Karpas-422 (cell line): ENCODE measurements around the gene DNAJB6. TPM values are rescaled to one million over a fixed set of nuclear protein-coding genes. Genes with fewer than 3 reads are reported as not detected.

Source experiments
- DNase-seq: peaks from one replicate; pipeline ENCODE4 v3.0.0-alpha.2; 2015
- H2AFZ ChIP-seq: fragments of 200-600 bp; sonication (generic); 2 replicates; pipeline ENCODE4 v1.6.1; 2014; ENCODE audit warnings: antibody characterized with exemption, low read length, mixed read lengths
- H3K27ac ChIP-seq: fragments of 200-600 bp; sonication (generic); 2 replicates; pipeline ENCODE4 v1.5.1; 2014; ENCODE audit warnings: mild to moderate bottlenecking, low read length, moderate library complexity
- H3K27me3 ChIP-seq: fragments of 200-600 bp; sonication (generic); 2 replicates; pipeline ENCODE4 v1.6.1; 2014; ENCODE audit warnings: low read length, mixed read lengths
- H3K36me3 ChIP-seq: fragments of 200-600 bp; sonication (generic); 2 replicates; pipeline ENCODE4 v1.6.1; 2014; ENCODE audit warnings: low read length, mixed read lengths; ENCODE audit not compliant: insufficient read depth
- H3K4me1 ChIP-seq: fragments of 200-600 bp; sonication (generic); 2 replicates; pipeline ENCODE4 v1.6.1; 2014; ENCODE audit warnings: mild to moderate bottlenecking, low read length, mixed read lengths
- H3K4me2 ChIP-seq: fragments of 200-600 bp; sonication (generic); 2 replicates; pipeline ENCODE4 v1.6.1; 2014; ENCODE audit warnings: low read length, low read depth, mild to moderate bottlenecking; ENCODE audit not compliant: poor library complexity, severe bottlenecking
- H3K4me3 ChIP-seq: fragments of 200-600 bp; sonication (generic); 2 replicates; pipeline ENCODE4 v1.5.1; 2014; ENCODE audit warnings: mild to moderate bottlenecking, antibody characterized with exemption, low read length, mixed read lengths
- H3K79me2 ChIP-seq: fragments of 200-600 bp; sonication (generic); 2 replicates; pipeline ENCODE4 v1.6.1; 2014; ENCODE audit warnings: mild to moderate bottlenecking, low read length, mixed read lengths
- H3K9ac ChIP-seq: fragments of 200-600 bp; sonication (generic); 2 replicates; pipeline ENCODE4 v1.6.0; 2014; ENCODE audit warnings: low read length
- H3K9me2 ChIP-seq: fragments of 200-600 bp; sonication (generic), shearing (Covaris generic); replicated peaks from 2 replicates; pipeline ENCODE4 v1.6.0; 2014; ENCODE audit warnings: mild to moderate bottlenecking, low read length, moderate library complexity; ENCODE audit not compliant: insufficient read depth
- H3K9me3 ChIP-seq: fragments of 300-700, 200-600 bp; sonication (generic); 2 replicates; pipeline ENCODE4 v1.6.1; 2014; ENCODE audit warnings: low read length, mixed read lengths
- H4K20me1 ChIP-seq: fragments of 200-600 bp; sonication (generic); 2 replicates; pipeline ENCODE4 v1.6.1; 2014; ENCODE audit warnings: mild to moderate bottlenecking, antibody characterized with exemption, low read length, low read depth; ENCODE audit not compliant: insufficient read depth
- total RNA-seq: library from RNA; depleted of rRNA; stranded (reverse); fragments of >200 nt; shearing (Covaris generic); gene quantifications from 2 replicates; pipeline ENCODE4 v1.2.3, GENCODE V29; 2014; ENCODE audit warnings: low replicate concordance

DNAJB6 gene
- total RNA-seq, 1 experiment from 2014 or later, result 54.5 TPM

DNA sequence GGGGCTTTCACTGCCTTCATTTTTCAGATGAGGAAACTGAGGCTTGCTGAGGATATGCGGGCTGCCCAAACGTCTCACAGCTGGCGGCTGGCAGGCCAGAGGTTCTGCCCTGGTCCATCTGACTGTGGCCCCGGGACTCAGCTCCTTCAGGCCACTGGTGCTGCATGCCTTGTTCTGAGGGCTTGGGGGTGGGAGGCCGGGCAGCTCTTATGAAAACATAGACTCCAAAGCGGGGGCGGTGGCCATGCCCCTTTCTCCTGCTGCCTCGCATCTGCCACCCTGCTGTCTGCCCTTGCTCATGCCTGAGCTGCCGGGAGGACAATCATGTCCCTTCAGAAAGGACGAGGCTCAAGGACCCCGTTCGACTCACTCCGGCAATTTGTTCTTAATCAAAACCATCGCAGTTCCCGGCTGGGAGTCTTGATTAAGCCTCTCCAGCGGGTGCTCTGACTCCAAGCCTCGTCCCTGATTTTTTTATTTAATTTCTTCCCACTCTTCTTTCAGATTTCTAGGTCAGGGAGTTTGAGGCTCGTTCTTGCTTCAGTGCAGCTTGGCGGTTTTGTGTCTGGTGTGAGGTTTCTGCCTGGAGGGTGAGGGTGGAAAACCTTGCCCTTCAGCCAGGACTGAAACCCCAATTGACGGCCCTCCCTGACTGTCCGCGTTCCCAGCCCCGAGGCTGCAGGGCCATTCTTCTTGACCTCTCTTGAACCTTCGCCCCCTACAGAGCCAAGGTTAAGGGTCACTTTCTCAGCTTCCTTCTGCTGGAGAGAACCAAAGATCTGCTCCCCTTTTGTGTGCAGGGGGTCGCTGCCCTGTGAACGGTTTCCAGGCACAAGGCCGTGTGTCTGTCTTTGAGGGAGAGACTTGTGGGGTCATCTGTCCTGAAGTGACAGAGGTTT, 120.8 kb downstream of the DNAJB6 start:
- Histone ChIP-seq H3K36me3 (no peaks in the 10 kb centered on the region), H3K9me2 (no peaks in the 10 kb centered on the region), H3K9me3 (no peaks in the 10 kb centered on the region), H3K4me1 (no peaks in the 10 kb centered on the region), H3K27me3 (no peaks in the 10 kb centered on the region), H3K79me2 (no peaks in the 10 kb centered on the region), H2AFZ (no peak overlapping the region), H3K4me3 (no peak overlapping the region), H3K27ac (no peak overlapping the region), H3K9ac (no peak overlapping the region), H4K20me1 (no peaks in the 10 kb centered on the region), H3K4me2 (no peak overlapping the region)
- DNase-seq, result no peak

GRCh38 chr7:157458254-157458633, 121.4 kb downstream of the DNAJB6 start:
- H3K27ac ChIP-seq, result no peak overlapping the region
- H3K36me3 ChIP-seq, result no peaks in the 10 kb centered on the region
- no peak overlapping the region for H2AFZ ChIP-seq
- H3K4me1 ChIP-seq, result no peaks in the 10 kb centered on the region
- H3K9me2 ChIP-seq, result no peaks in the 10 kb centered on the region
- no peak overlapping the region for H3K9ac ChIP-seq
- H3K9me3 ChIP-seq, result no peaks in the 10 kb centered on the region
- no peak for DNase-seq
- no peak overlapping the region for H3K4me2 ChIP-seq
- H3K79me2 ChIP-seq, result no peaks in the 10 kb centered on the region
- H3K27me3 ChIP-seq, result no peaks in the 10 kb centered on the region
- no peak overlapping the region for H3K4me3 ChIP-seq
- no peaks in the 10 kb centered on the region for H4K20me1 ChIP-seq

DNA sequence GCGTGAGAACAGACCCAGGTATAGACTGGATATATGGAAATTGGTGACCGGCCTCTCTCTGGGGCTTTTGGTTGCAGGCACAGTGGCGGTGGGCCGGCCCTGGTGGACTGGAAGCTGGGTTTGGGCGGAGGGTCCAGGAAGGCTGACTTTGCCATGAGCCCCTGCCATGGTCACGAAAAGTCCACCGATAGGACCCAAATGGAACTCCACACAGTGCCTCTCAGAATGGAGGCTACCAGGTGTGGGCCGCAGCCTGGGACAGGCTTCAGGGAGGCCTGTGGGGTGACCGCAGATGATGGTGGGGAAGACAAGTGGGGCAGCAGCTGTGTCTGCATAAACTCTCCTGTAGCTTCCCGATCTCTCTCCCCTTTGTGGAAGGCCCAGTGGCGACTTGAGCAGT, 123.2 kb downstream of the DNAJB6 start:
- no peak for DNase-seq
- Histone ChIP-seq H3K27me3 (no peaks in the 10 kb centered on the region), H3K9me3 (no peaks in the 10 kb centered on the region), H3K27ac (no peak overlapping the region), H3K4me2 (no peak overlapping the region), H3K9me2 (no peaks in the 10 kb centered on the region), H3K36me3 (no peaks in the 10 kb centered on the region), H3K9ac (no peak overlapping the region), H3K79me2 (no peaks in the 10 kb centered on the region), H3K4me3 (no peak overlapping the region), H4K20me1 (no peaks in the 10 kb centered on the region), H3K4me1 (no peaks in the 10 kb centered on the region), H2AFZ (no peak overlapping the region)

DNA sequence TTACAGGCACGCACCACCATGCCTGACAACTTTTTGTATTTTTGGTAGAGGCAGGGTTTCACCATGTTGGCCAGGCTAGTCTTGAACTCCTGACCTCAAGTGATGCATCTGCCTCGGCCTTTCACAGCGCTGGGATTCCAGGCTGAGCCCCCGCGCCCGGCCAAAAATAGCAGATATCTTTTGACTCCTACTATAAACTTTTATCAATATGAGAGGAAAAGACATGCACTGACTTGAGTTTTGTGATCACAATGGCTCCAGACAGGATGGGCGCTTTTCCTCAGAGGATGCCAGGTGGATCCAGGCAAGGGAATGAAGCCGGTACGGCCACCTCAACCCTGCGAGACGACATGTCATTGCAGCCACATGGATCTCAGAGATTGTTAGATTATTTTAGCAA, 123.9 kb downstream of the DNAJB6 start:
- H4K20me1 ChIP-seq, result no peaks in the 10 kb centered on the region
- no peak for DNase-seq
- H3K27ac ChIP-seq, result no peak overlapping the region
- H3K36me3 ChIP-seq, result no peaks in the 10 kb centered on the region
- H3K9me3 ChIP-seq, result no peaks in the 10 kb centered on the region
- H3K4me1 ChIP-seq, result no peaks in the 10 kb centered on the region
- H3K4me3 ChIP-seq, result no peak overlapping the region
- no peaks in the 10 kb centered on the region for H3K79me2 ChIP-seq
- no peak overlapping the region for H3K9ac ChIP-seq
- H2AFZ ChIP-seq, result no peak overlapping the region
- no peaks in the 10 kb centered on the region for H3K27me3 ChIP-seq
- no peak overlapping the region for H3K4me2 ChIP-seq
- no peaks in the 10 kb centered on the region for H3K9me2 ChIP-seq

DNA sequence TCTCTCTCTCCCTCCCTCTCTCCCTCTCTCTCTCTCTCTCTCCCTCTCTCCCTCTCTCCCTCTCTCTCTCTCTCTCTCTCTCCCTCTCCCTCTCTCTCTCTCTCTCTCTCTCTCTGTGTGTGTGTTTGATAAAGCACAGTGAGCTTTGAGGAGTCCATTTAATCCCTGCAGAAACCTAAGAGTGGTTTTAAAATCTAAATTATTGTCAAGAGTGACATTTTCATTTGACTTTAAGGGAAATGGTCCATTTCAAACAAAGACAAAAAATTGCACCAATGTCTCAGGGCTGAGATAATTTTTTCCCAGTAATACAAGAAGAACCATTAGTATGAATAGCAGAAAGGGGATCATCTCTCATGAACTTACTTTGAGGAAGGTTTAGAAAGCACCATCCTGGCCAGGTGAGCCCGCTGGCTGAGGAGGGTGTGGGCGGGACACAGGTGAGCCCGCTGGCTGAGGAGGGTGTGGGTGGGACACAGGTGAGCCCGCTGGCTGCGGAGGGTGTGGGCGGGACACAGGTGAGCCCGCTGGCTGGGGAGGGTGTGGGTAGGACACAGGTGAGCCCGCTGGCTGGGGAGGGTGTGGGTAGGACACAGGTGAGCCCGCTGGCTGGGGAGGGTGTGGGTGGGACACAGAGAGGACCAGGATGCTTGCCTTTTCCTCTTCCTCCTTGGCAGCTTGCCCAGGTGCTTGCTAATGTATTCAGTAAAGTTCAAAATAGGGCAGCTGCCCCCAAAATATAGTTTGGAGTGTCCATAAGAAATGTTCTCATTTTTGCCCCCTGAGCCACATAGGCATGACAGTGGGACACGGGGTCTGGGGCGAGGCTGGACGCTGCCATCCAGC, 125.0 kb downstream of the DNAJB6 start:
- H3K27ac ChIP-seq, result no peak overlapping the region
- no peak overlapping the region for H3K4me3 ChIP-seq
- no peak overlapping the region for H3K4me2 ChIP-seq
- no peaks in the 10 kb centered on the region for H3K79me2 ChIP-seq
- H3K27me3 ChIP-seq, result no peaks in the 10 kb centered on the region
- no peaks in the 10 kb centered on the region for H3K9me3 ChIP-seq
- no peaks in the 10 kb centered on the region for H4K20me1 ChIP-seq
- no peak for DNase-seq
- no peak overlapping the region for H3K9ac ChIP-seq
- no peak overlapping the region for H2AFZ ChIP-seq
- H3K4me1 ChIP-seq, result no peaks in the 10 kb centered on the region
- no peaks in the 10 kb centered on the region for H3K36me3 ChIP-seq
- H3K9me2 ChIP-seq, result no peaks in the 10 kb centered on the region

GRCh38 chr7:157462419-157462771, 125.6 kb downstream of the DNAJB6 start:
- Histone ChIP-seq H4K20me1 (no peaks in the 10 kb centered on the region), H3K4me1 (no peaks in the 10 kb centered on the region), H3K79me2 (no peaks in the 10 kb centered on the region), H3K27ac (no peak overlapping the region), H3K4me3 (no peak overlapping the region), H3K9me2 (no peaks in the 10 kb centered on the region), H2AFZ (no peak overlapping the region), H3K27me3 (no peaks in the 10 kb centered on the region), H3K9ac (no peak overlapping the region), H3K36me3 (no peaks in the 10 kb centered on the region), H3K9me3 (no peaks in the 10 kb centered on the region), H3K4me2 (no peak overlapping the region)
- DNase-seq, result no peak

DNA sequence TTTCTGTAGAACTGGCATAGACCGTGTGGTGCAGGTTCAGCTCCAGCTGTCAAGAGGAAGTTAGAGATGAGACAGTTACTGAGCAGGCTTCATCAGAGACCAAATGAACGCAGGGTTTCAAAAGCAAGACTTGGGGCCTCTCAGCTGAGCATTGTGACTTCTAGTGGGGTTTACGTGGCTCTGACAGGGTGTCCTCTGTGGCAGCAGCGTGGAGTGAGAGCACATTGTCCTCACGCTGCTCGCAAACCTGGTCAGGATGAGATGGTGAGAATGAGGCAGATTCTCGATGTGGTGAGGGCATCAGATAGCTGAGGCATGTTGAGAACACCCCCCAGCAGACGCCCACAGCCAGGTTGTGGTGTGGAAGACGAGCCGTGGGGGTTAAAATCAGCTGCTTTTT, 126.0 kb downstream of the DNAJB6 start:
- Histone ChIP-seq H3K9me2 (no peaks in the 10 kb centered on the region), H3K79me2 (no peaks in the 10 kb centered on the region), H3K4me2 (no peak overlapping the region), H3K4me1 (no peaks in the 10 kb centered on the region), H3K4me3 (no peak overlapping the region), H2AFZ (no peak overlapping the region), H3K27ac (no peak overlapping the region), H3K9ac (no peak overlapping the region), H3K9me3 (no peaks in the 10 kb centered on the region), H3K36me3 (no peaks in the 10 kb centered on the region), H3K27me3 (no peaks in the 10 kb centered on the region), H4K20me1 (no peaks in the 10 kb centered on the region)
- no peak for DNase-seq

DNA sequence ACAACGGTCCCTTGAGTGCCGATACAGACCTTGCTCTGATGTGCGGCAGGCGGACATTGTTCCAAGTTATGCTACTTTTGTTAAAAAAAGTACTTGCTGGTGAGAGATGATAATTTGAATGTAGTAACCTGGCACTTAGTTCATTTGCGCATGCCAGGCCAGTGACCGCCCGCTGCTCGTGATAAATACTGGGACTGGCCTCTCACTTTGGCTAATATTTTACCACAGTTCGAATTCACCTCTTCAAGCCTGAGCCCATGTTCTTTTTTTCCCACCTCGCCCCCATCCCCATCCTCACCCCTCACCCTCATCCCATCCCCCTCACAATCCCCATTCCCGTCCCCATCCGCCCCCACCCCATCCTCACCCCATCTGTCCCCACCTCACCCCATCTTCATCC, 126.4 kb downstream of the DNAJB6 start:
- Histone ChIP-seq H3K36me3 (no peaks in the 10 kb centered on the region), H3K9me2 (no peaks in the 10 kb centered on the region), H3K9ac (no peak overlapping the region), H3K4me1 (no peaks in the 10 kb centered on the region), H3K4me3 (no peak overlapping the region), H3K9me3 (no peaks in the 10 kb centered on the region), H3K79me2 (no peaks in the 10 kb centered on the region), H3K4me2 (no peak overlapping the region), H4K20me1 (no peaks in the 10 kb centered on the region), H3K27me3 (no peaks in the 10 kb centered on the region), H3K27ac (no peak overlapping the region), H2AFZ (no peak overlapping the region)
- no peak for DNase-seq
